Left forelimb (tissue), 1 donor: ENCODE measurements around the gene VPS18.

Experiments used
- DNase-seq: peaks from one replicate; pipeline ENCODE4 v3.0.0-alpha.2; 2018; ENCODE audit warnings: low spot score

The VPS18 gene

DNA sequence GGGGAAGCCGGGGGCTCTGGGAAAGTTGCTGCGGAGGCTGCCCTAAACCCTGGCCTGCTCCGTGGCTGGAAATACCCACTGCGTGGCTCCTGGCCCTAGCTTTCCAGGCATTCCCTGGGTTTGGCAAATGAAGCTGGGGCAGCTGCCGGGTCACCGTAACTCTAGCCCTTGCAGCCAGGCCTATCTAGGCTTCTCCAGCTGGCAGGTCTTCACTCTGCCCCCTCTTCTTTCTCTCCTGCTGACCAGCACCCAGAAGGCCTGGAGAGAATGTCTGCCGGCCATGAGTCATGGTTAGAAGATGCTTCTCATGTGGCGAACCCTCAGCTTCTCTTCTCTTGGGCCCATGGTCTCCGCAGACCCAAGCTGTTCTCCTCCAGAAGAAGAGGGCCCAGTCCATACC, 29.3 kb downstream of the VPS18 start:
- DNase-seq, result no peak

DNA sequence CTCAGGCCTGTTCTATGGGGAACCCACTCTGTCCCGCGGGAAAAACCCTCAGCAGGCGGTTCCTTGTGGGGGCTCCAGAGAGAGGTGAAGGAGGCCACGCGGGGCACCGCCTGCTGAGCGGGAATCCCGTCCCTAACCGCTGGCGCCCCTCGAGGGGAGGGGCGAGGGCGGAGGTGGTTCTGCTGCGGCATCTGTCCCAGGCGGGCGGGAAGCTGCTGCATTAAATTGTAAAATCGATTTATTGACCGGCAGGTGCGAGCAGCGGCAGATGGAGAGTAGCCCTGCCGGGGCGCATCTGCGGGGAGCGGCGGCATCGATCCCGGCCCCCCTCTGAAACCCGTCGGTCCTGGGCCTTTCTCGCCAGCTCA, 31.2 kb downstream of the VPS18 start:
- DNase-seq, result no peak

DNA sequence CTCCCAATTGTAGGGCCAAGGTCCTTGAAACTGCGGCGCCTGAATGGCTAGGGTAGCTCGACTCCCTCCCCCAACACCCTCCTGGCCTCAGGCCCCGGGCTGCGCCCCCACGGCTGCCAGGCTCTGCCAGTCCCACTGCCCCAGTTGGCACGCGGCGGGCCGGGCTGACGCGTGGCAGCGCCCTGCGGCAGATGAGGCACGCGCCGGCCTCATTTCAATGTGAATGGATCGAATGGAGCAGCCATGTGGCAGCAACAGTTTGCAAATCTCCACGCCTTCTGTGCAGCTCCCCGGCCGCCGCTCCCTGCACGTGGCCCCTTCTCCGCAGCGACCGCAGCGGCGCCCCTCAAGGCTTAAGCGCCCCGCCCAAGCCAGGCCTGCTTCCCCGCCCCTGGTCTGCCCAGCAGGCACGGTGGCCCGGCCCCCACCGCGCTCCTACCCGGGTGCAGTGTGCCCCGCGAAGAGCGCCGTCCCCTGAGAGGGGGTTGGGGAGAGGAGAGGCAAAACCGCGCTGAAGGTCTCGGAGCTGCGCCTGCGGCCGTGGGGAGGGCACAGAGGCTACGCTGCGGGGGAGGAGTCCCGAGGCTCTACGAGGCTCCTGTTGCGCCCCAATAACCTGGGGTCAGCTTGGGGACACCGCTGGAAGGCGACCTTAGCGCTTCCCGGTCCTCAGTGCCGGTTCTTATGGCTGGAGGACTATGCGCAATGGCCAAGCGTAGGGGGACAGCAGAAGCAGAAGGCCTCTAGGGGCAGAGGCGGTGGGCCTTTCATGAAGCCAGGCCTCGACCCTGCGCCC, 31.8 kb downstream of the VPS18 start:
- no peak for DNase-seq

DNA sequence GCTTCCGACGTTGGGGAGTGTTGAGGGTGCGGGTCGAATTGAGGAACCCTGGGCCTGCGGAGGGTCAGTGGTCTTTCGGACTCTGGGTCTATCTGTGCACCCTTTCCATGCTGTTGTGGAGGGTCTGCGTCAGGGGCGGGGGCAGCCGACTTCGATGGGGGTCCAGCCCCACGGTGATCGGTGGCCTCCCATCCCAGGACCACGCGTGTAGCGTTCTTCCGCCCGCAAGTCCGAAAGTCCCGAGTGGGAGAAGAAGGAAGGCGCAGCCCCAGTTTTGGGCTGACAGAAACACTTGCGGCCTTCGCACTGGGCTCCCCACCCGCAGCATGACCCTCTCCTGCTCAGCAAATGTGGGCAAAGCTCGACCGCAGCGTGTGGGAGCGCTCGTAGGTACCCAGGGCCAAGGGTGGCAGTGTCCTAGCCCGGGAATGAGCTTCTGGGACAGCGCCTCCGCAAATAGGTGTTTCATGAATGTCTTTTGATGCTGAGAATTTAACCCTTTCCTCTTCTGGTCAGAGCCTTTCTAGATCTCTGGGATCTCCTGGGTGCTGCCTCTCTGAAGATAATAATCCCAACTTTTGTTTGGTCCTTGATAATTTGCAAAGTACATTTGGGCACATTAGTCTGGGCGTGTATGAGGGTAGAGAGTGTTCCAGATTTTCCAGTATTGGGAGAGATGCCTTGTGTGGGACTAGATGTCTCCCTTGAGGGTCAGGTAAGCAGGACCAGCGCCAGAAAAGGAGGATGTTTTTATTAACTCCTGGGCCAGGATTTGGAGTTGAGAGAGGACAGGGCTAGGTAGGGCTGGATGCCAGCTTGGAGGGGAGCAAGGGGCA, 32.6 kb downstream of the VPS18 start:
- no peak for DNase-seq

DNA sequence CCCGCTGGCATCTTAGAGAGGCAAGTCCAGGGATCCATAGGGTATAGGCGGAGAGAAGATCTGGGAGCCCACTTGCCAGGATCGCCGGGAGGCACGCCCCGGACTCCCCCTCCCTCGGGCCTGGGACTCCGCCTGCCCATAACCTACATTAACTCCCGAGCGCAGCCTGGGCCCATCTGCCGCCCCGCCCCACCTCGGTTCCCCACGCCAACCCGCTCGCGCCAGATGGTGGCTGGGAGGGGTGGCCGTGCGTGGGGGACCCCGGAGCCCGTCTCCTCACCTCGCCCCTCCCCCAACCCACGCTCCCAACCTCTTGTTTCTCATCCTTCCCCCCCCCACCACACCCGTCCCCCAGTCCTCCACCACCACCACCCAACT, 33.2 kb downstream of the VPS18 start:
- DNase-seq, result no peak

- no peak for DNase-seq
Observed at GRCh38 chr15:40927873-40928806, 33.9 kb downstream of the VPS18 start.

DNA sequence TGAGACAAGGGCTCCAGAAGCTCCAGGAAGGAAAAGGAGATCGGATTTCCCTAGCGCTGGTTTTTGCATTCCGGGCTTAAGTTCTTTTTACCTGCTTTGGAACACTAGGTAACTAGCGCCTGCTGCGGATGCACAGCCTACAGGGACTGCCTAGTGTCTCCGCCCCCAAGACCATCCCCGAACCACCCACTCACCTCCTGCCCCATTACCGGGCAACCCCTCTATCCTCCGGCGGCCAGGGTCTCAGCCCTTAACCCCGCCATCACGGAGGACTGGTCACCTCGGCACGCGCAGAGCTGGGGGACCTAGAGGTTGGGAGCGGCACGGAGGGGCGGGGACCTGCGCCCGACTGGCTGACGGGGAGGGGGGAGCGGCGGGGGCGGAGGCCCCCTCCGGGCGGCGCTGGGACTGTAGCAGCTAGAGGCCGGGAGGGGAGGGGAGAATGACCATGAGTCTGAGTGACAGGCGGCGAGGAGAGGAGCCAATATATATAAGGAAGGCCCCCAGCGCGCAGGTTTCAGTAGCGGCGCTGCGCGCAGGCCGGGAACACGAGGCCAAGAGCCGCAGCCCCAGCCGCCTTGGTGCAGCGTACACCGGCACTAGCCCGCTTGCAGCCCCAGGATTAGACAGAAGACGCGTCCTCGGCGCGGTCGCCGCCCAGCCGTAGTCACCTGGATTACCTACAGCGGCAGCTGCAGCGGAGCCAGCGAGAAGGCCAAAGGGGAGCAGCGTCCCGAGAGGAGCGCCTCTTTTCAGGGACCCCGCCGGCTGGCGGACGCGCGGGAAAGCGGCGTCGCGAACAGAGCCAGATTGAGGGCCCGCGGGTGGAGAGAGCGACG, 34.8 kb downstream of the VPS18 start, which contains the start of gene DLL4:
DLL4 (plus strand) TSS at position 520 of the 839 bp plus-strand sequence. CDS start 329 bp downstream, outside the sequence.
- DNase-seq, result no peak

- no peak for DNase-seq
Observed at GRCh38 chr15:40929660-40930429, 35.6 kb downstream of the VPS18 start.

- no peak for DNase-seq
Observed at GRCh38 chr15:40930430-40931299, 36.4 kb downstream of the VPS18 start.

- DNase-seq, result no peak
Observed at GRCh38 chr15:40931300-40932142, 37.3 kb downstream of the VPS18 start.

GRCh38 chr15:40932156-40932555, 37.9 kb downstream of the VPS18 start:
- no peak for DNase-seq

- no peak for DNase-seq
Observed at GRCh38 chr15:40932649-40933516, 38.6 kb downstream of the VPS18 start.

- no peak for DNase-seq
Observed at GRCh38 chr15:40933517-40933902, 39.3 kb downstream of the VPS18 start.

GRCh38 chr15:40934457-40934856, 40.2 kb downstream of the VPS18 start:
- DNase-seq, result no peak

GRCh38 chr15:40936234-40936708, 42.0 kb downstream of the VPS18 start:
- no peak for DNase-seq

DNA sequence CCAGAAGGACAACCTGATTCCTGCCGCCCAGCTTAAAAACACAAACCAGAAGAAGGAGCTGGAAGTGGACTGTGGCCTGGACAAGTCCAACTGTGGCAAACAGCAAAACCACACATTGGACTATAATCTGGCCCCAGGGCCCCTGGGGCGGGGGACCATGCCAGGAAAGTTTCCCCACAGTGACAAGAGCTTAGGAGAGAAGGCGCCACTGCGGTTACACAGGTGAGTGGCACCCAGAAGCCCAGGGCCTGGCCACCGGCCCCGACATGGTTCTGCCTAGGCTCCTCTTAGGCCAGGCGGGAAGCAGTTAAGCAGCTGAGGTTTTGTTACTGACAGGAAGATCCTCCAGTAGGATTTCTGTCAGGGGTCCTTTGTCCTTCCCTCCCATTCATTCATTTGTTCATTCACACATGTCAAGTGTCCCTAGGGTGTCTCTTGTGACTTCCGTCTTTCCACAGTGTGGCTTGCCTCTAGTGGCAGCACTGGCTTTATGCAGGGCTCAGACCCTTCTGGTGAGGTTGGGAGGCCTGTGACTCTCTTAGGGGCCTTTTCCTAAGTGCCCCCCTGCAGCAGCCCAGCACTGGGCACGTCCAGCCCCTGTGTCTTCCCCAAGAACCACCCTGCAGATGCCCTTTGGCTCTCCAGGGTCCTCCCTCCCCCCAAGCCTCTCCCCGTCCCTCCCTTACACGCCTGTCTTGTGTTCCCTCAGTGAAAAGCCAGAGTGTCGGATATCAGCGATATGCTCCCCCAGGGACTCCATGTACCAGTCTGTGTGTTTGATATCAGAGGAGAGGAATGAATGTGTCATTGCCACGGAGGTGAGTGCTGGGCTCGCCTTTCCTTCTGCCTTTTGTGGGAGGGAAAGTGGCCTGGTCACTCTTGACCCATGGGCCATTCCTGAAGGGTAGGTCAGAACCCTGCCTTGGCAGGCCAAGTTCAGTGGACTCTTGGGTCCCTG, 42.7 kb downstream of the VPS18 start:
- DNase-seq, result no peak
